ENCODE data around the gene CABLES1.

CABLES1 gene

GRCh38 chr18:23136326-23137096 is 1.2 kb downstream of the CABLES1 start:
- in situ Hi-C loops (cut with HindIII; ENCODE audit: low pct_ligation_motif_present, low pct_unique_long_range_greater_than_20kb, low sequenced_read_pairs), result no loop called here
- DNase-seq, result peak; percentile 22

- DNase-seq, result peak; percentile 16
- in situ Hi-C loops (cut with HindIII; ENCODE audit: low pct_ligation_motif_present, low pct_unique_long_range_greater_than_20kb, low sequenced_read_pairs), result no loop called here
Observed at GRCh38 chr18:23137097-23137635, 1.9 kb downstream of the CABLES1 start.

GRCh38 chr18:23137788-23138216 is 2.5 kb downstream of the CABLES1 start:
- no peak for DNase-seq
- in situ Hi-C loops (cut with HindIII; ENCODE audit: low pct_ligation_motif_present, low pct_unique_long_range_greater_than_20kb, low sequenced_read_pairs), result no loop called here

GRCh38 chr18:23138471-23138870 is 3.2 kb downstream of the CABLES1 start:
- no peak for DNase-seq
- in situ Hi-C loops (cut with HindIII; ENCODE audit: low pct_ligation_motif_present, low pct_unique_long_range_greater_than_20kb, low sequenced_read_pairs), result no loop called here

GRCh38 chr18:23141104-23141999 is 6.1 kb downstream of the CABLES1 start:
- DNase-seq, result no peak
- in situ Hi-C loops (cut with HindIII; ENCODE audit: low pct_ligation_motif_present, low pct_unique_long_range_greater_than_20kb, low sequenced_read_pairs), result no loop called here

GRCh38 chr18:23142251-23142929 is 7.1 kb downstream of the CABLES1 start:
- in situ Hi-C loops (cut with HindIII; ENCODE audit: low pct_ligation_motif_present, low pct_unique_long_range_greater_than_20kb, low sequenced_read_pairs), result no loop called here
- DNase-seq, result no peak

- in situ Hi-C loops (cut with HindIII; ENCODE audit: low pct_ligation_motif_present, low pct_unique_long_range_greater_than_20kb, low sequenced_read_pairs), result no loop called here
- no peak for DNase-seq
Observed at GRCh38 chr18:23143016-23143814, 7.9 kb downstream of the CABLES1 start.

- in situ Hi-C loops (cut with HindIII; ENCODE audit: low pct_ligation_motif_present, low pct_unique_long_range_greater_than_20kb, low sequenced_read_pairs), result no loop called here
- DNase-seq, result no peak
Observed at GRCh38 chr18:23143815-23144261, 8.6 kb downstream of the CABLES1 start.

GRCh38 chr18:23144640-23145039 is 9.4 kb downstream of the CABLES1 start:
- no peak for DNase-seq
- in situ Hi-C loops (cut with HindIII; ENCODE audit: low pct_ligation_motif_present, low pct_unique_long_range_greater_than_20kb, low sequenced_read_pairs), result no loop called here

- in situ Hi-C loops (cut with HindIII; ENCODE audit: low pct_ligation_motif_present, low pct_unique_long_range_greater_than_20kb, low sequenced_read_pairs), result no loop called here
- DNase-seq, result no peak
Observed at GRCh38 chr18:23145621-23146020, 10.3 kb downstream of the CABLES1 start.

- DNase-seq, result no peak
- in situ Hi-C loops (cut with HindIII; ENCODE audit: low pct_ligation_motif_present, low pct_unique_long_range_greater_than_20kb, low sequenced_read_pairs), result no loop called here
Observed at GRCh38 chr18:23146861-23147469, 11.7 kb downstream of the CABLES1 start.

- in situ Hi-C loops (cut with HindIII; ENCODE audit: low pct_ligation_motif_present, low pct_unique_long_range_greater_than_20kb, low sequenced_read_pairs), result no loop called here
- no peak for DNase-seq
Observed at GRCh38 chr18:23148382-23148781, 13.1 kb downstream of the CABLES1 start.

- in situ Hi-C loops (cut with HindIII; ENCODE audit: low pct_ligation_motif_present, low pct_unique_long_range_greater_than_20kb, low sequenced_read_pairs), result no loop called here
- DNase-seq, result no peak
Observed at GRCh38 chr18:23149570-23149969, 14.3 kb downstream of the CABLES1 start.

- no peak for DNase-seq
- in situ Hi-C loops (cut with HindIII; ENCODE audit: low pct_ligation_motif_present, low pct_unique_long_range_greater_than_20kb, low sequenced_read_pairs), result no loop called here
Observed at GRCh38 chr18:23151414-23152099, 16.3 kb downstream of the CABLES1 start.

- DNase-seq, result no peak
- in situ Hi-C loops (cut with HindIII; ENCODE audit: low pct_ligation_motif_present, low pct_unique_long_range_greater_than_20kb, low sequenced_read_pairs), result no loop called here
Observed at GRCh38 chr18:23154030-23154429, 18.7 kb downstream of the CABLES1 start.

- in situ Hi-C loops (cut with HindIII; ENCODE audit: low pct_ligation_motif_present, low pct_unique_long_range_greater_than_20kb, low sequenced_read_pairs), result no loop called here
- no peak for DNase-seq
Observed at GRCh38 chr18:23154823-23155500, 19.7 kb downstream of the CABLES1 start.

- in situ Hi-C loops (cut with HindIII; ENCODE audit: low pct_ligation_motif_present, low pct_unique_long_range_greater_than_20kb, low sequenced_read_pairs), result no loop called here
- no peak for DNase-seq
Observed at GRCh38 chr18:23155537-23155936, 20.3 kb downstream of the CABLES1 start.

Data from ACHN (cell line).